Mucosa of rectum (tissue), 2 donors: ENCODE data around the gene DNAJC15.
A peak's percentile ranks its signal among the peaks of the same experiment; 100 is the strongest.

Source experiments
- H3K27ac ChIP-seq, 2 donors: one replicate each; pipeline ENCODE4 v1.7.0; 2013; ENCODE audit warnings: inconsistent platforms in 2 of 2, low read depth in 2 of 2, low read length in 2 of 2
- H3K27me3 ChIP-seq, 2 donors: one replicate each; pipeline ENCODE4 v1.7.0; 2013; ENCODE audit warnings: low read length in 2 of 2; ENCODE audit not compliant: control insufficient read depth in 2 of 2, insufficient read depth in 2 of 2
- H3K36me3 ChIP-seq, 2 donors: one replicate each; pipeline ENCODE4 v1.7.0; 2013; ENCODE audit warnings: low read length in 2 of 2; ENCODE audit not compliant: control insufficient read depth in 2 of 2, insufficient read depth in 2 of 2
- H3K4me1 ChIP-seq, 2 donors: one replicate each; pipeline ENCODE4 v1.7.0; 2013; ENCODE audit warnings: low read length in 2 of 2, mild to moderate bottlenecking in 1 of 2; ENCODE audit not compliant: control insufficient read depth in 2 of 2, insufficient read depth in 2 of 2
- H3K4me3 ChIP-seq, 2 donors: one replicate each; pipeline ENCODE4 v1.7.0; 2013; ENCODE audit warnings: low read length in 2 of 2
- H3K9ac ChIP-seq, 2 donors: one replicate each; pipeline ENCODE4 v1.7.0; 2013; ENCODE audit warnings: low read length in 2 of 2, low read depth in 1 of 2, mild to moderate bottlenecking in 1 of 2
- H3K9me3 ChIP-seq, 2 donors: one replicate each; pipeline ENCODE4 v1.7.0; 2013; ENCODE audit warnings: low read length in 2 of 2; ENCODE audit not compliant: control insufficient read depth in 2 of 2
- donor health status: healthy.
- donor health status: Normal muscosa, but diverticular disease.

DNAJC15 gene

GRCh38 chr13:43023289-43023963, at the start of gene DNAJC15:
Gene DNAJC15, plus strand, starts transcription at chr13:43023586. Its CDS starts 41 bp downstream, at chr13:43023627.
- H3K9me3 ChIP-seq, result no peaks in the 10 kb centered on the region
- peaks cover 8 to 14% of the 10 kb centered on the region in 2 donors for H3K4me1 ChIP-seq
- H3K9ac ChIP-seq, result peak within 1 kb of the TSS; percentile 71 to 96
- no peaks in the 10 kb centered on the region for H3K27me3 ChIP-seq
- peaks cover 0 to 5% of the 10 kb centered on the region in 2 donors for H3K36me3 ChIP-seq
- H3K27ac ChIP-seq, result peak within 1 kb of the TSS; percentile 89 to 95
- peak within 1 kb of the TSS; percentile 80 to 99 for H3K4me3 ChIP-seq

- H3K9ac ChIP-seq, result no peak overlapping the region
- H3K27me3 ChIP-seq, result no peaks in the 10 kb centered on the region
- H3K27ac ChIP-seq, result no peak overlapping the region
- no peaks in the 10 kb centered on the region for H3K36me3 ChIP-seq
- peaks cover 0 to 3% of the 10 kb centered on the region in 2 donors for H3K9me3 ChIP-seq
- H3K4me1 ChIP-seq, result no peaks in the 10 kb centered on the region
- no peak overlapping the region for H3K4me3 ChIP-seq
Observed at GRCh38 chr13:42976066-42976465, 47.3 kb upstream of the DNAJC15 start.

GRCh38 chr13:42977219-42977659, 46.1 kb upstream of the DNAJC15 start:
- Histone ChIP-seq H3K27ac (no peak overlapping the region), H3K4me3 (no peak overlapping the region), H3K9ac (no peak overlapping the region), H3K36me3 (no peaks in the 10 kb centered on the region), H3K27me3 (no peaks in the 10 kb centered on the region), H3K9me3 (peaks cover 0 to 3% of the 10 kb centered on the region in 2 donors), H3K4me1 (no peaks in the 10 kb centered on the region)

DNA sequence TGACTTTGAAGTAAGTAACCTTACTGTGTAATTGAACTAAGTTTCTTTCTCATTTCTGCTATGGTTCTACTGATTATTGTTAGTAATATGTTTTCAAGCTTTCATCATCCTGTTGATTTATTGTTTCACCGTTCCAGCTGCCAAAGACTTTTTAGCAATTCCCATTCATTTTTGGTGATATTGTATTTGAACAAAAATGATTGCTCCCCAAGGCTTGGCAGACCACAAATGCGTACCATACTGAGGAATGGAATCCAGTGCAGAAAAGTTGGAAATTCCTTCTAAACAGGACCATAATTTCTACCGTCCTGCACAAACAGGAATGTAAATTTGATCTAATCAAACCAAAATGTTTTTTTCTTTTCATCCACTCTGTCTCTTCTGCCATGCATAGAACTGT, 42.1 kb upstream of the DNAJC15 start:
- peaks cover 12 to 15% of the 10 kb centered on the region in 2 donors for H3K4me1 ChIP-seq
- no peaks in the 10 kb centered on the region for H3K36me3 ChIP-seq
- no peak overlapping the region for H3K4me3 ChIP-seq
- no peak overlapping the region for H3K9ac ChIP-seq
- no peaks in the 10 kb centered on the region for H3K27me3 ChIP-seq
- H3K27ac ChIP-seq, result no peak overlapping the region
- H3K9me3 ChIP-seq, result peaks cover 0 to 3% of the 10 kb centered on the region in 2 donors

DNA sequence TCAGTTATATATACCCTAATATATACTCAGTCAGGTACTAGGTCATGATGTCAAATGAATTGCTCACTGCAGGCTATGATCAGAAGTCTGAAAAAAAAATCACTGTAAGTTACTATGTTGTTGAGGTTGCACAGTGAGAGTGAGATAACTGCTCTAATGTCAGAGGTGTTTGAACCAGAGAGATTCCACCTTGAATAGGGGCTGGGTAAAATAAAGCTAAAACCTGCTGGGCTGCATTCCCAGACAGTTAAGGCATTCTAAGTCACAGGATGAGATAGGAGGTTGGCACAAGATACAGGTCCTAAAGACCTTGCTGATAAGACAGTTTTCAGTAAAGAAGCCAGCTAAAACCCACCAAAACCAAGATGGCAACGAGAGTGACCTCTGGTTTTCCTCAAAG, 41.5 kb upstream of the DNAJC15 start:
- no peaks in the 10 kb centered on the region for H3K27me3 ChIP-seq
- H3K9ac ChIP-seq, result no peak overlapping the region
- no peak overlapping the region for H3K27ac ChIP-seq

GRCh38 chr13:42984026-42984425, 39.4 kb upstream of the DNAJC15 start:
- Histone ChIP-seq H3K27ac (no peak overlapping the region), H3K27me3 (no peaks in the 10 kb centered on the region), H3K4me3 (no peak overlapping the region), H3K4me1 (peaks cover 12 to 15% of the 10 kb centered on the region in 2 donors), H3K36me3 (no peaks in the 10 kb centered on the region), H3K9ac (no peak overlapping the region), H3K9me3 (no peaks in the 10 kb centered on the region)

More for the DNA sequence above, 41.5 kb upstream of the DNAJC15 start:
- Histone ChIP-seq H3K4me3 (no peak overlapping the region), H3K36me3 (no peaks in the 10 kb centered on the region), H3K9me3 (peaks cover 0 to 3% of the 10 kb centered on the region in 2 donors), H3K4me1 (peaks cover 12 to 15% of the 10 kb centered on the region in 2 donors)

GRCh38 chr13:42984691-42985090, 38.7 kb upstream of the DNAJC15 start:
- no peaks in the 10 kb centered on the region for H3K9me3 ChIP-seq
- no peaks in the 10 kb centered on the region for H3K36me3 ChIP-seq
- no peak overlapping the region for H3K9ac ChIP-seq
- no peak overlapping the region for H3K4me3 ChIP-seq
- peak overlapping the region; percentile 86 to 91 for H3K27ac ChIP-seq
- no peaks in the 10 kb centered on the region for H3K27me3 ChIP-seq
- H3K4me1 ChIP-seq, result peaks cover 12 to 15% of the 10 kb centered on the region in 2 donors

- Histone ChIP-seq H3K27ac (peak overlapping the region; percentile 86 to 91), H3K27me3 (no peaks in the 10 kb centered on the region), H3K9me3 (no peaks in the 10 kb centered on the region), H3K4me3 (peak overlapping the region; percentile 41 to 50), H3K9ac (peak overlapping the region in 1 of 2 donors; percentile 41), H3K36me3 (no peaks in the 10 kb centered on the region), H3K4me1 (peaks cover 17 to 21% of the 10 kb centered on the region in 2 donors)
Observed at GRCh38 chr13:42985312-42986175, 37.8 kb upstream of the DNAJC15 start.

DNA sequence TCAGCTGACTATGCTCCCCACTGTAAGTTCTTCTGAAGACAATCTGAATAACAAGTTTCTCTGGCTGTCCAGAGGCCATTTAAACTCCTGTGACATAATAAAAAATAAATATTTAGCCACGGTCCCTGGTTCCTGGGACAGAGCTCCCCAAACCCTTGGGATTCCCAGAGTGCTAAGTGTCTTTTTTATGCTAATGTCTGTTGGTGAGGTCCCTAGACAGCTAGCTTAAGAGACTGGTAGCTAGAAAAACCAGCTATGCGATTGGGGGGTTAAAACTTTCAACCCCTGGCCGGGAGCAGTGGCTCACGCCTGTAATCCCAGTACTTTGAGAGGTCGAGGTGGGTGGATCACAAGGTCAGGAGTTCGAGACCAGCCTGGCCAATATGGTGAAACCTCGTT, 37.2 kb upstream of the DNAJC15 start:
- no peaks in the 10 kb centered on the region for H3K36me3 ChIP-seq
- H3K27me3 ChIP-seq, result no peaks in the 10 kb centered on the region
- H3K9ac ChIP-seq, result peak overlapping the region in 1 of 2 donors; percentile 41
- H3K4me3 ChIP-seq, result peak overlapping the region; percentile 41 to 50
- peaks cover 22 to 27% of the 10 kb centered on the region in 2 donors for H3K4me1 ChIP-seq
- H3K9me3 ChIP-seq, result no peaks in the 10 kb centered on the region
- H3K27ac ChIP-seq, result peak overlapping the region; percentile 86 to 91
